NOMO-1 (cell line): Measurements from ENCODE around the gene DNMT1.
A peak's percentile ranks its signal among the peaks of the same experiment; 100 is the strongest.
"Not testable (repeated sequence)": the region's sequence is repeated elsewhere in the genome, so short reads cannot be mapped to it uniquely, and the experiment has no call there.

Source experiments
- DNase-seq, 2 experiments: peaks; one replicate each; lab custom pipeline; 2025; ENCODE audit not compliant: unreplicated experiment in 2 of 2; lab: John Stamatoyannopoulos, UW

The DNMT1 gene

GRCh38 chr19:10222201-10222890 is 27.6 kb upstream of the DNMT1 start:
- peak; percentile 16 to 49 for DNase-seq

GRCh38 chr19:10220695-10221094 is 25.9 kb upstream of the DNMT1 start:
- no peak for DNase-seq

GRCh38 chr19:10219678-10220077 is 24.9 kb upstream of the DNMT1 start:
- DNase-seq = peak in 1 of 2 experiments; percentile 14

DNA sequence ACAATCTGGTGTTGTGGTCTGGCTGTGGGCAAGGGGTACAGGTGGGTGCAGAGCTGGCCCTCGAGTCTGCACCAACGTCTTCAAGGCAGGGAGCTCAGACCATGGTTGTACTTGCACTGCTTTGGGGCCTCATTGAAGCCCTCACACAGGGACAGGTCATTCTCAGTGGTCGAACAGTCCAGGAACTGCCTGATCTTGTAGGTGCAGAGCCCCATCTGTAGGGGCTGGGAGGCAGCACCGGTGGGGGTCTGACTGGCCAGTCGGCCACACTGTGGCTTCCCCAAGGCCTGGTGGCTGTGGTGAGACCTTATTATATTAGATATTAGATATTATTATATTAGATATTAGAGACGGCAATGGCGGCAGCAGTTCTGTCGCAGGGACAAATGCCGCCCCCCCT is 22.3 kb upstream of the DNMT1 start:
- no peak for DNase-seq

DNA sequence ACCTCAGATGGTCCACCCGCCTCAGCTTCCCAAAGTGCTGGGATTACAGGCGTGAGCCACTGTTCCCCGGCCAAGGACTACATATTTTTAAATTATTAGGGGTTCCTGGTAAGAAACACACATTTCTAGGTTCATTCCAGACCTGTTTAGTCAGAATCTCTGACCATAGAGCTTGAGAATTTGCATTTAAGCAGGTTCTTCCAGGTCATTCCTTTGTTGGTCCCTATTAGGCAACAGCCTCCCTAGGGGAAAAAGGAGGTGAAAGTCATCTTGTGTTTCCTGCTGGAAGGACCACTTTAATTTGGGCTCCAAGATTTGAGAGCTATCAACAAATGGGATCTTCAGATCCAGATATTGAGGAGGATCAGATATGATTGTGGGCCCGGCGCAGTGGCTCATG is 20.0 kb upstream of the DNMT1 start:
- DNase-seq = no peak

- DNase-seq = no peak
These were observed 16.9 kb upstream of the DNMT1 start for GRCh38 chr19:10211691-10212090.

DNA sequence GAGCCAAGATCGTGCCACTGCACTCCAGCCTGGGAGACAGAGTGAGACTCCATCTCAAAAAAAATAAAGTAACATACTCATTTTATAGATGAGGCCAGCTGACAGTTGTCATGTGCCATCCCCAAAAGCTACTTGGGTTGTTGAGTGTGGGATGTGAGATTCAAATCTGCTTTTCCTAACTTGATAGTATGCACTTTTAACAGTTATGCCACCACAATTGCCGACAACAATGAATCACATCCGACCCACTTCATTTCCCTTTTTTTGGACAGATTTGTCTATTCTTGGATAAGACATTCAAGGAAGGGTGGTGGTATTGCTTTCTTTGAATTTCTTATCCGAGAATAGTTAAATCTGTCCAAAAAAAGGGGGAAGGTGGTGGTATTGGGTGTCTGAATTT is 16.3 kb upstream of the DNMT1 start:
- peak in 1 of 2 experiments; percentile 66 for DNase-seq

DNA sequence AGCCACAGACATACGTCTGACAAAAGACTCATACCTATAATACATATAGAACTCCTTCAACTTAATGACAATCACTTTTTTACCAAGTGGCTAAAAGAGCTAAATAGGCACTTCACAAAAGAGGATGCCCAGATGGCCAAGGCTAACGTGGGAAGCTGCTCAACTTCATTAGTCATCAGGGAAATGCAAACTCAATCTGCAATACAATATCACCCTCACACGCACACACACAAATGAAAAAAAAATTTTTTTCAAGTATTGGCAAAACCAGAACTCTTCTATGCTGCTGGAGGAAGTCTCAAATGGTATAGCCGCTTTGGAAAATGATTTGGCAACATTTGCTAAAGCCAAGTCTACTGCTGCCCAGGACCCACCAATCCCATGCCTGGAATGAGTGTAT is 14.6 kb upstream of the DNMT1 start:
- peak in 1 of 2 experiments; percentile 15 for DNase-seq

DNA sequence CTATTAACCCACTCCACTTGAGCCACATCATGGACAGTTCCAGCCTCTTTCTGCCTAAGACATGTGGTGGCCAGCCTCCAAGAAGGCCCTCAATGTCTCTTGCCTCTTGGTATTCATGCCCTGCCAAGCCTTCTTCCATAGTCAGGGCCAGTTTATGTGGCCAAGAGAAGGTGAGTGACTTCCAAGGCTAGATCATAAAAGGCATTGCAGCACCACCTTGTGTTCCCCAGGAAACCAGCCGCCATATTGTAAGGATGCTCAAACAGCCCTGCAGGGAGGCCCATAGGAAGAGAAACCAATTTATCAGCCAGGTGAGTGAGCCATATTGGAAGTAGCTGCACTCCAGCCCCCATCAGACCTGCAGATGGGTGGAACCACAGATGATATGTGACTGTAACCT is 12.3 kb upstream of the DNMT1 start:
- no peak for DNase-seq

GRCh38 chr19:10206226-10206885 is 11.6 kb upstream of the DNMT1 start:
- no peak for DNase-seq

DNA sequence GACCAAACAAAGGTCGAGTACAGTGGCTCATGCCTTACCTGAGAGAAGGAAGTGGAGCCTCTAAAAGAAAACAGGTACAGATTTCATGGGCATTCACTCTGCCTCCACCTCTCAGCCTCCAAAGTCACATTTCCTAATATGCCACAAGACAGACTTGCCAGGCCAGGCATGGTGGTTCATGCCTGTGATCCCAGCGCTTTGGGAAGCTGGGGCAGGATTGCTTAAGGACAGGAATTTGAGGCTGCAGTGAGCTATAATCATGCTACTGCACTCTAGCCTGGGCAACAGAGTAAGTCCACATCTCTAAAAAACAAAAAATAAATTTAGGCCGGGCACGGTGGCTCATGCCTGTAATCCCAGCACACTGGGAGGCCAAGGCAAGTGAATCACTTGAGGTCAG is 10.9 kb upstream of the DNMT1 start:
- no peak for DNase-seq

GRCh38 chr19:10203686-10204085 is 8.9 kb upstream of the DNMT1 start:
- no peak for DNase-seq

- no peak for DNase-seq
These were observed 6.4 kb upstream of the DNMT1 start for GRCh38 chr19:10201176-10201575.

DNA sequence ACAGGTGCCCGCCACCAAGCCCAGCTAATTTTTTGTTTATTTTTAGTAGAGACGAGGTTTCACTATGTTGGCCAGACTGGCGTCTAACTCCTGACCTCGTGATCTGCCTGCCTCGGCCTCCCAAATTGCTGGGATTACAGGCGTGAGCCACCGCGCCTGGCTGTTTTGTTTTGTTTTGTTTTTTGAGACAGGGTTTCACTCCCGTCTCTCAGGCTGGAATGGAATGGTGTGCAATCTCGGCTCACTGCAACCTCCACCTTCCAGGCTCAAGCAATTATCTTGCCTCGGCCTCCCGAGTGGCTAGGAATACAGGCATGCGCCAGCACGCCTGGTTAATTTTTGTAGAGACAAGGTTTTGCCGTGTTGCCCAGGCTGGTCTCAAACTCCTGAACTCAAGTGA is 5.3 kb upstream of the DNMT1 start:
- not testable (repeated sequence) for DNase-seq

DNA sequence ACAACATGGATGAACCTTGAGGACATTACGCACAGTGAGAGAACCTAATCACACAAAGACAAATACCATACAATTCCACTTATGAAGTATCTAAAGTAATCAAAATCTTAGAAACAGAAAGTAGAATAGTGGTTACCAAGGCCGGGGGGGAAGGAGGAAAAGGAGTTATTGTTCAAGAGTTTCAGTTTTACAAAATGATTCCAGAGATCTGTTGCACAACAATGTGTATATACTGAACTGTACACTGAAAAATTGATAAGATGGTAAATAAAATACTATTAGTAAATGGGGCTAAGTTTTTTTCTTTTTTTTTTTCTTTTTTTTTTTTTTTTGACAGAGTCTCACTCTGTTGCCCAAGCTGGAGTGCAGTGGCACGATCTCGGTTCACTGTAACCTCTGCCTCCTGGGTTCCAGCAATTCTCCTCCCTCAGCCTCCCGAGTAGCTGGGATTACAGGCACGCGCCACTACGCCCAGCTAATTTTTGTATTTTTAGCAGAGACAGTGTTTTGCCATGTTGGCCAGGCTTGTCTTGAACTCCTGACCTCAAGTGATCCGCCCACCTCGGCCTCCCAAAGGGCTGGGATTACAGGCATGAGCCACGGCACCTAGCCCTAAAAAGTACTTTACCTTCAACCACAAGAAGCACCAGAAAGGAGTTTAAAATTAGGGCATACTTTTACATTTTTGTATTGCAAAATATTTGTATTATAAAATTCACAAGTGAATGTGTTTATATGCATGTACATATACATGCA is 4.3 kb upstream of the DNMT1 start:
- peak in 1 of 2 experiments; percentile 77 for DNase-seq

- no peak for DNase-seq
These were observed 406 bp upstream of the DNMT1 start for GRCh38 chr19:10195199-10195519.

DNA sequence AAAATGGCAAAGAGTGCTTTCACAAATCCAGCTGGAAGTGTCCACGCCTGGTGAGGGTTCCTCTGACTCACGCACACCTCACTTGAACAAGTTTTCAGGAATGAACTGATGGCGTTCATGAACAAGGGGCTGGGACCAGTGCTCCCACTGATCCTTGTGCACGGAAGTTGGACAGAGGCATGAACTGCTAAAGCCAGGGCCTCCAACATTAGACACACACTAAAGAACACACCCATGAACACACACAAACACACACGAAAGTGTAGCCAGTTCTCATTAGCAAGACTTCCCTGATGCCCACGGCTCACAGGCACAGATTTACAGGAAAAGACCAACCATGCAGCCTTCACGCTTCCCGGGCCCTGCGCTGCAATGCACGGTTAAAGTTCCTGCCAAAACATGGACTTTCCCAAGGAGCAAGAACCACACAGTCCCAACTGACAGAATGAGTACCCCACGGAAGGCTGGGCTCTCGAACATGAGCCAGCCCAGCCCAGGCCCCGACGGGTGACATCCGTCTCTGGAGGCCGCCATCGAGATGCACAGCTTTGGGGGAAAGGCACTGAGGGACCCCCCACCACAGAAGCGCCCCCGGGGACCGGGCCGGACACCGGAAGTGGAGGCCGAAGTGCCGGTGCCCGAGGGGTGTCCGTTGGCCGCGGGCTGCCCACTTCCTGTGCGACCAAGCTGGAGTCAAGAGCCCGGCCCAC is 808 bp downstream of the DNMT1 start:
- DNase-seq = peak in 1 of 2 experiments; percentile 20

- no peak for DNase-seq
These were observed 1.8 kb downstream of the DNMT1 start for GRCh38 chr19:10192922-10193321.

GRCh38 chr19:10191347-10191746 is 3.4 kb downstream of the DNMT1 start:
- no peak for DNase-seq

- DNase-seq = no peak
These were observed 4.7 kb downstream of the DNMT1 start for GRCh38 chr19:10190026-10190425.

- DNase-seq = no peak
These were observed 5.1 kb downstream of the DNMT1 start for GRCh38 chr19:10189616-10190015.
